GM19239 (cell line): ENCODE measurements around the gene KARS1.
A peak's percentile ranks its signal among the peaks of the same experiment; 100 is the strongest.

Experiments used
- DNase-seq: peaks from one replicate; pipeline ENCODE4 v3.0.0; 2011; ENCODE audit warnings: low spot score; ENCODE audit not compliant: insufficient read length
- FAIRE-seq: peaks from 2 replicates; lab custom pipeline; 2011; peaks lifted over from hg19 to GRCh38; lab: Jason Lieb, UNC

Gene KARS1

GRCh38 chr16:75647492-75648264 lies at the start of gene KARS1, which contains the start of gene TERF2IP:
KARS1 (minus strand) TSS chr16:75647665; CDS start chr16:75647639, 26 bp downstream.
TERF2IP (plus strand) TSS chr16:75647773; CDS start chr16:75647883, 110 bp downstream.
- peak; percentile 93 for FAIRE-seq
- DNase-seq: peak; percentile 75

- FAIRE-seq (no peak), DNase-seq (no peak)
Measured at GRCh38 chr16:75695708-75696107, 48.2 kb upstream of the KARS1 start.

- no peak for FAIRE-seq
- DNase-seq: no peak
Measured at GRCh38 chr16:75687361-75687760, 39.9 kb upstream of the KARS1 start.

GRCh38 chr16:75682308-75682707 lies 34.8 kb upstream of the KARS1 start:
- FAIRE-seq (no peak), DNase-seq (no peak)

- DNase-seq: no peak
- no peak for FAIRE-seq
Measured at GRCh38 chr16:75679366-75679765, 31.9 kb upstream of the KARS1 start.

- FAIRE-seq (no peak), DNase-seq (no peak)
Measured at GRCh38 chr16:75676909-75677308, 29.4 kb upstream of the KARS1 start, which contains the start of gene CPHXL2. CPHXL2 (minus strand) TSS chr16:75677009; CDS start chr16:75676999, 10 bp downstream.

GRCh38 chr16:75667503-75667902 lies 20.0 kb upstream of the KARS1 start:
- FAIRE-seq: no peak
- DNase-seq: no peak

GRCh38 chr16:75660726-75661302 lies 13.3 kb upstream of the KARS1 start:
- FAIRE-seq (no peak), DNase-seq (no peak)

- no peak for FAIRE-seq
- DNase-seq: no peak
Measured at GRCh38 chr16:75660321-75660720, 12.9 kb upstream of the KARS1 start.

- DNase-seq (no peak), FAIRE-seq (no peak)
Measured at GRCh38 chr16:75658175-75658574, 10.7 kb upstream of the KARS1 start.

- FAIRE-seq (no peak), DNase-seq (no peak)
Measured at GRCh38 chr16:75653922-75654321, 6.5 kb upstream of the KARS1 start.

- DNase-seq (peak; percentile 31), FAIRE-seq (peak; percentile 62)
Measured at GRCh38 chr16:75648265-75649076, 1.0 kb upstream of the KARS1 start.

- DNase-seq (no peak), FAIRE-seq (no peak)
Measured at GRCh38 chr16:75647112-75647491, 363 bp downstream of the KARS1 start.

- peak; percentile 40 for FAIRE-seq
- no peak for DNase-seq
Measured at GRCh38 chr16:75644240-75645012, 3.0 kb downstream of the KARS1 start.

GRCh38 chr16:75640598-75640997 lies 6.9 kb downstream of the KARS1 start:
- no peak for DNase-seq
- FAIRE-seq: no peak

GRCh38 chr16:75635036-75635435 lies 12.4 kb downstream of the KARS1 start:
- no peak for FAIRE-seq
- no peak for DNase-seq

GRCh38 chr16:75632857-75633256 lies 14.6 kb downstream of the KARS1 start:
- DNase-seq (no peak), FAIRE-seq (no peak)

GRCh38 chr16:75630052-75630451 lies 17.4 kb downstream of the KARS1 start:
- DNase-seq (no peak), FAIRE-seq (no peak)

GRCh38 chr16:75629132-75629531 lies 18.3 kb downstream of the KARS1 start:
- no peak for FAIRE-seq

GRCh38 chr16:75628351-75628750 lies 19.1 kb downstream of the KARS1 start:
- DNase-seq (no peak), FAIRE-seq (no peak)

More at GRCh38 chr16:75629132-75629531, 18.3 kb downstream of the KARS1 start:
- no peak for DNase-seq
